Activated CD8-positive, alpha-beta T cell treated with anti-CD3 and anti-CD28 coated beads for 36 hours (primary cell): ENCODE measurements around the gene KIF26A. TPM values are rescaled to one million over a fixed set of nuclear protein-coding genes. Genes with fewer than 3 reads are reported as not detected.
"Not testable (repeated sequence)": the region's sequence is repeated elsewhere in the genome, so short reads cannot be mapped to it uniquely, and the experiment has no call there.

Source experiments
- ATAC-seq: fragments of 200-7000 bp; cut with Tn5 transposase; one replicate; pipeline ENCODE4 v1.10.0; 2021; ENCODE audit warnings: mild to moderate bottlenecking, moderate library complexity
- CTCF ChIA-PET: fragments of 350-600 bp; sonication (Branson Sonifier 250); formaldehyde crosslinking; loops from one replicate; lab custom pipeline; 2021; ENCODE audit warnings: antibody characterized with exemption; lab: Charles Lee
- POLR2A ChIA-PET: fragments of 350-600 bp; sonication (Branson Sonifier 250); formaldehyde crosslinking; loops from one replicate; lab custom pipeline; 2021; ENCODE audit warnings: antibody characterized with exemption; lab: Charles Lee
- DNase-seq: peaks from one replicate; pipeline ENCODE4 v3.0.0-alpha.2; 2020
- H3K27ac Mint-ChIP-seq: one replicate; pipeline ENCODE4 v1.8.0; 2021; ENCODE audit warnings: mild to moderate bottlenecking, mixed read lengths
- H3K27me3 Mint-ChIP-seq: one replicate; pipeline ENCODE4 v1.8.0; 2021; ENCODE audit warnings: mixed read lengths
- H3K36me3 Mint-ChIP-seq: one replicate; pipeline ENCODE4 v1.8.0; 2021; ENCODE audit warnings: low read depth, mixed read lengths
- H3K4me1 Mint-ChIP-seq: one replicate; pipeline ENCODE4 v1.8.0; 2021; ENCODE audit warnings: low read depth, mixed read lengths
- H3K4me3 Mint-ChIP-seq: one replicate; pipeline ENCODE4 v1.8.0; 2021; ENCODE audit warnings: mild to moderate bottlenecking, moderate library complexity, mixed read lengths
- H3K9me3 Mint-ChIP-seq: one replicate; pipeline ENCODE4 v1.8.0; 2021; ENCODE audit warnings: mixed read lengths
- intact Hi-C: fragments of 100-400 bp; cut with micrococcal nuclease; formaldehyde crosslinking; loops from one replicate; pipeline ENCODE4 v1.10.0; 2022
- total RNA-seq, 2 experiments: library from RNA; stranded (reverse); gene quantifications; one replicate each; pipeline ENCODE4 v1.2.3, GENCODE V29; 2021
- TF ChIP-seq, protein P1 (sequence below): fragments of 200-600 bp; IDR thresholded peaks from one replicate; pipeline ENCODE4 v1.8.0; 2022; ENCODE audit warnings: antibody characterized with exemption, mild to moderate bottlenecking

Gene KIF26A
- total RNA-seq, 2 experiments from 2014 or later: 0.59 to 0.65 TPM

DNA sequence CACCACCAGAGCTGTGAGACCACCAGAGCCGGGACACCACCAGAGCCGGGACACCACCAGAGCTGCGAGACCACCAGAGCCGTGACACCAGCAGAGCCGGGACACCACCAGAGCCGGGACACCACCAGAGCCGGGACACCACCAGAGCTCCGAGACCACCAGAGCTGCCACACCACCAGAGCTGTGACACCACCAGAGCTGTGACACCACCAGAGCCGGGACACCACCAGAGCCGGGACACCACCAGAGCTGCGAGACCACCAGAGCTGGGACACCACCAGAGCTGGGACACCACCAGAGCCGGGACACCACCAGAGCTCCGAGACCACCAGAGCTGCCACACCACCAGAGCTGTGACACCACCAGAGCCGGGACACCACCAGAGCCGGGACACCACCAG lies 70.7 kb downstream of the KIF26A start:
- POLR2A ChIA-PET, intact Hi-C loops, H3K36me3 Mint-ChIP-seq, ATAC-seq, H3K27me3 Mint-ChIP-seq, H3K4me3 Mint-ChIP-seq, H3K27ac Mint-ChIP-seq, H3K4me1 Mint-ChIP-seq, H3K9me3 Mint-ChIP-seq, DNase-seq, CTCF ChIA-PET: not testable (repeated sequence)

DNA sequence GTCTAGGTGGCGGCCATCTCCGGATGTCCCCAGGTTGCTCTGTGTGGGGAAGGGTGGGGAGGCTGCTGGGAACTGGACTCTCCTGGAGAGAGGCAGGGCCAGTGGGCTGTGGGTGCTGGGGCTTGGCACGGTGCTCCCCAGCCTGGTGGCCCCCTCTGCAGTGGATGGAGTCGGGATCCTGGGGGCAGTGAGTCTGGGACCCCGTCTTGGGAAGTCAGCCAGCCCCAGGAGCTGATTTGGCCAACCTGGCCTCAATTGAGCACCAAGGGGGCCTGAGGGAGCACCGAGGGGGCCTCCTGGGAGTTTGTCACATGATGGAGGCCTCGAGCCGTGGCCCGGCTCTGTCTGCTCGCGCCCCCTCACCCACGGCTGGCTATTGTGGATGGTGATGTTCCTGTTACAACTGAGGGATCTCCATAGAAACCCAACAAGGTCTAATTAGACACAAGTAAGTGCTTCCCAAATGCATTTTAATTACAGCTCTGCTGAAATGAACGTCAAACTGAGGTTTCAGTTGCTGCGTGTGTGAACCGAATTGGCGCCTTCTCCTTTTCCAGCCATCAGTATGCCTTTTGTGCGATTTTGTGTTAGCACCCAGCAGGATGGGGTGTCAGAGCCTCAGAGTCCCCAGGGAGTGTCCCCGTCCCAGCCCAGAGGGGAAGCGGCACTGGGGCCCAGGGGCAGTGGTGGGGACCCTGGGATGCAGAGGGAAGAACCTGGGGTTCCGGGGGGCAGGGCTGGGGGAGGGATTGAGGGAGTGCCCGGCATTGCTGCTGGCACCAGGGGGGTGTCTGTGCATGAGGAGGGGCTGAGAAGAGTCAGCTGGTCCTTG lies 71.8 kb downstream of the KIF26A start:
- no peaks in the 10 kb centered on the region for H3K4me1 Mint-ChIP-seq
- H3K4me3 Mint-ChIP-seq: no peak overlapping the region
- no peaks in the 10 kb centered on the region for H3K36me3 Mint-ChIP-seq
- ChIA-PET CTCF (no interaction called here), POLR2A (no interaction called here)
- no peaks in the 10 kb centered on the region for H3K9me3 Mint-ChIP-seq
- no peak overlapping the region for H3K27ac Mint-ChIP-seq
- no peak for ATAC-seq
- peaks cover 2% of the 10 kb centered on the region for H3K27me3 Mint-ChIP-seq
- TF ChIP-seq, protein P1, sequence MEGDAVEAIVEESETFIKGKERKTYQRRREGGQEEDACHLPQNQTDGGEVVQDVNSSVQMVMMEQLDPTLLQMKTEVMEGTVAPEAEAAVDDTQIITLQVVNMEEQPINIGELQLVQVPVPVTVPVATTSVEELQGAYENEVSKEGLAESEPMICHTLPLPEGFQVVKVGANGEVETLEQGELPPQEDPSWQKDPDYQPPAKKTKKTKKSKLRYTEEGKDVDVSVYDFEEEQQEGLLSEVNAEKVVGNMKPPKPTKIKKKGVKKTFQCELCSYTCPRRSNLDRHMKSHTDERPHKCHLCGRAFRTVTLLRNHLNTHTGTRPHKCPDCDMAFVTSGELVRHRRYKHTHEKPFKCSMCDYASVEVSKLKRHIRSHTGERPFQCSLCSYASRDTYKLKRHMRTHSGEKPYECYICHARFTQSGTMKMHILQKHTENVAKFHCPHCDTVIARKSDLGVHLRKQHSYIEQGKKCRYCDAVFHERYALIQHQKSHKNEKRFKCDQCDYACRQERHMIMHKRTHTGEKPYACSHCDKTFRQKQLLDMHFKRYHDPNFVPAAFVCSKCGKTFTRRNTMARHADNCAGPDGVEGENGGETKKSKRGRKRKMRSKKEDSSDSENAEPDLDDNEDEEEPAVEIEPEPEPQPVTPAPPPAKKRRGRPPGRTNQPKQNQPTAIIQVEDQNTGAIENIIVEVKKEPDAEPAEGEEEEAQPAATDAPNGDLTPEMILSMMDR: no peak
- intact Hi-C loops: no loop called here
- DNase-seq: no peak

DNA sequence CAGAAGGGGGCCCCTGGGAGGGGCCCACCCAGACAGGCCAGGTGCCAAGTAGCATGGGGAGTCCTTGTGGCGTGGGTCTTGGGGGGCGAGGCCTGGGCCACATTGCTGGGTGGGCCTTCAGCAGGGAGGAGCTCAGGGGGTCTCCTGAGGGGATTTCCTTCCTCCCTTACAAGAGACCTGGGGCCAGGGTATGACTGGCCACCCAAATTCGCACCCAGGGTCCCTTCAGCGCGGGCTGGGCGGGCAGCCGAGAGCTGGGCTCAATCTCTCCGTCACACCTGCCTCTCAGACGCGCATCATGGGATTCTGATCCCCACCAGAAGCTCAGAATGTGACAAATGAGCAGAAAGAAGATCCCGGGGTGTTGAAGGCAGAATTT lies 72.4 kb downstream of the KIF26A start:
- CTCF ChIA-PET: no interaction called here
- Mint-ChIP-seq H3K4me3 (no peak overlapping the region), H3K9me3 (no peaks in the 10 kb centered on the region), H3K36me3 (no peaks in the 10 kb centered on the region), H3K4me1 (no peaks in the 10 kb centered on the region), H3K27ac (no peak overlapping the region), H3K27me3 (peaks cover 2% of the 10 kb centered on the region)
- TF ChIP-seq, protein P1: no peak
- intact Hi-C loops: no loop called here
- POLR2A ChIA-PET: no interaction called here
- DNase-seq (no peak), ATAC-seq (no peak)

DNA sequence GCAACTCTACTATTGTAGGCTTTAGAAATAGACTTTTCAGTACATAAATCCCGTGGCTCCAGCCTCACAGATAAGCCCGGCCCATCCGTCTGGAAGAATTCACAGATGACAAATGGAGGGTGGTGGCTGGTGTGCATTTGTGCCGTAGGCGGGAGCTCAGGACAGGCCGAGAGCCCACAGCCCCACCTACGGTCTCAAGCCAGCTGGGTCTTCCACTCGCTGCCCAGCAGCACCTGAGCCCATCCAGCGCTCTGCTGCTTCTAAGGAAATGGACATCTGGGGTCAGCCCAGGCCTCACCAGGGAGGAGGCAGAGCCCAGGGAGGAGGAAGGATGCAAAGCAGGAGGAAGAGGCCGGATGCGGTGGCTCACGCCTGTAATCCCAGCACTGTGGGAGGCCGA lies 72.8 kb downstream of the KIF26A start:
- DNase-seq (no peak), ATAC-seq (no peak)
- H3K27ac Mint-ChIP-seq: no peak overlapping the region
- TF ChIP-seq, protein P1: no peak
- H3K27me3 Mint-ChIP-seq: peaks cover 2% of the 10 kb centered on the region
- no peaks in the 10 kb centered on the region for H3K36me3 Mint-ChIP-seq
- H3K9me3 Mint-ChIP-seq: no peaks in the 10 kb centered on the region
- CTCF ChIA-PET: no interaction called here
- no peak overlapping the region for H3K4me3 Mint-ChIP-seq
- no peaks in the 10 kb centered on the region for H3K4me1 Mint-ChIP-seq
- POLR2A ChIA-PET: interaction anchor here (0.6 kb wide), 1 partner anchor 944 kb away, joined by 3 read pairs; no protein-coding TSS in a partner anchor
- intact Hi-C loops: no loop called here

DNA sequence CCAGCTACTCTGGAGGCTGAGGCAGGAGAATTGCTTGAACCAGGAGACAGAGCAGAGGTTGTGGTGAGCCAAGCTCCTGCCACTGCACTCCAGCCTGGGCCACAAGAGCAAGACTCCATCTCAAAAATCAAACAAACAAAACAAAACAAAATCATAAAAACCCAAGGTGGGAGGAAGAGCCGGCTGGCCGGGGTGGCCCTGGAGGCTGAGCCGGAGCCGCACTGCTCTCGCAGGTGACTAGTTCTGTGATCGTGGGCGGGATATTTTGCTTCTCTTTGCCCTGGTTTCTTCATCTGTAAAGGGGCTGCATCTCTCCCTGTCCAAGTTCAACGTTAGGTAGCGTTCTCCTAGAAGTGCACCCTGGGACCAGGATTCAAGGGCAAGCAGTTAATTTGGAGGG lies 73.4 kb downstream of the KIF26A start:
- CTCF ChIA-PET: no interaction called here
- Mint-ChIP-seq H3K27ac (no peak overlapping the region), H3K4me1 (no peaks in the 10 kb centered on the region), H3K36me3 (no peaks in the 10 kb centered on the region), H3K9me3 (no peaks in the 10 kb centered on the region), H3K4me3 (no peak overlapping the region), H3K27me3 (peaks cover 2% of the 10 kb centered on the region)
- no peak for DNase-seq
- TF ChIP-seq, protein P1: no peak
- POLR2A ChIA-PET: interaction anchor here (0.6 kb wide), 1 partner anchor 943 kb away, joined by 3 read pairs; no protein-coding TSS in a partner anchor
- ATAC-seq: no peak
- intact Hi-C loops: no loop called here
